Immature natural killer cell (primary cell): ENCODE data around the gene MYO1F. TPM values are rescaled to one million over a fixed set of nuclear protein-coding genes. Genes with fewer than 3 reads are reported as not detected.

Experiments used
- DNase-seq, 3 donors: peaks; one replicate each; pipeline ENCODE4 v3.0.0; 2022; ENCODE audit warnings: mixed read lengths in 1 of 3
- H3K27ac Mint-ChIP-seq, 6 donors: one replicate each; pipeline ENCODE4 v1.8.0; 2020; ENCODE audit warnings: mixed read lengths in 6 of 6, mild to moderate bottlenecking in 5 of 6, inconsistent platforms in 4 of 6, moderate library complexity in 3 of 6
- H3K27me3 Mint-ChIP-seq, 3 donors: one replicate each; pipeline ENCODE4 v1.8.0; 2020 to 2021; ENCODE audit warnings: low read depth in 3 of 3, mild to moderate bottlenecking in 3 of 3, mixed read lengths in 3 of 3, moderate library complexity in 3 of 3, inconsistent platforms in 1 of 3
- H3K36me3 Mint-ChIP-seq, 3 donors: one replicate each; pipeline ENCODE4 v1.8.0; 2020; ENCODE audit warnings: mixed read lengths in 3 of 3, inconsistent platforms in 2 of 3, mild to moderate bottlenecking in 2 of 3
- H3K4me1 Mint-ChIP-seq, 2 donors: one replicate each; pipeline ENCODE4 v1.8.0; 2020; ENCODE audit warnings: inconsistent platforms in 2 of 2, mild to moderate bottlenecking in 2 of 2, mixed read lengths in 2 of 2, moderate library complexity in 1 of 2
- H3K4me3 Mint-ChIP-seq, 5 donors: one replicate each; pipeline ENCODE4 v1.8.0; 2020; ENCODE audit warnings: mild to moderate bottlenecking in 5 of 5, mixed read lengths in 5 of 5, inconsistent platforms in 3 of 5, moderate library complexity in 3 of 5
- H3K9me3 Mint-ChIP-seq, 6 donors: one replicate each; pipeline ENCODE4 v1.8.0; 2020; ENCODE audit warnings: mild to moderate bottlenecking in 6 of 6, mixed read lengths in 6 of 6, inconsistent platforms in 4 of 6, moderate library complexity in 3 of 6
- polyA plus RNA-seq, 3 donors: library from polyadenylated mRNA; unstranded; fragments of 300-500 nt; fragmentation: Illumina TruSeq; gene quantifications; one replicate each; pipeline ENCODE4 v1.2.3, GENCODE V29; 2021

MYO1F gene
- polyA plus RNA-seq, 3 donors from 2014 or later = 104 to 340 (median 110) TPM

- Mint-ChIP-seq H3K9me3 (no peaks in the 10 kb centered on the region), H3K4me1 (peaks cover 14 to 16% of the 10 kb centered on the region in 2 donors), H3K27ac (no peak overlapping the region), H3K36me3 (peaks cover 0 to 40% (median 9%) of the 10 kb centered on the region in 3 donors), H3K27me3 (peaks cover 0 to 4% (median 4%) of the 10 kb centered on the region in 3 donors), H3K4me3 (no peak overlapping the region)
- no peak for DNase-seq
Measured at GRCh38 chr19:8544168-8544567, 33.1 kb downstream of the MYO1F start.

GRCh38 chr19:8539621-8540149, 37.6 kb downstream of the MYO1F start:
- Mint-ChIP-seq H3K36me3 (peaks cover 5 to 41% (median 17%) of the 10 kb centered on the region in 3 donors), H3K27me3 (peaks cover 1 to 12% (median 7%) of the 10 kb centered on the region in 3 donors), H3K9me3 (no peaks in the 10 kb centered on the region), H3K27ac (peak overlapping the region in 5 of 6 donors; percentile 53 to 75 (median 66)), H3K4me3 (no peak overlapping the region), H3K4me1 (peaks cover 0 to 3% of the 10 kb centered on the region in 2 donors)
- no peak for DNase-seq

DNA sequence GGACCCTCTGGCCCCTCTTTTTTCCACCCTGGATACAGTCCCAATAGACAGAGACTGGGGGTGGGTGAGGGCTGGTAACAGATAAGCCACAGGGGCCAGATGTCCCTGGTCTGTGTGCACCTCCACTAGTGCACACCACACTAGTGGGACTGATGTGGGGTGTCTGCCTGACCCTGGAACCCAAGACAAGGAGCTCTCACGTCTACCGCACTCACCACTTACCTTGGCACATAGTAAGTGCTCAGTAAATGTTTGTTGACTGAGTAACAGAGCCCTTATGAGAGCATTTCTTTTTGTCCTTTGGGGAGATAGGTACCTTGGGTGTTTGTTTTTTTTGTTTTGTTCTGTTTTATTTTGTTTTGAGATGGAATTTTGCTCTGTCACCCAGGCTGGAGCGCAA, 40.1 kb downstream of the MYO1F start:
- Mint-ChIP-seq H3K36me3 (peaks cover 10 to 43% (median 22%) of the 10 kb centered on the region in 3 donors), H3K27ac (peak overlapping the region; percentile 39 to 62 (median 50)), H3K9me3 (no peaks in the 10 kb centered on the region), H3K4me3 (no peak overlapping the region), H3K27me3 (peaks cover 1 to 14% (median 10%) of the 10 kb centered on the region in 3 donors), H3K4me1 (peaks cover 0 to 2% of the 10 kb centered on the region in 2 donors)
- DNase-seq = no peak

- Mint-ChIP-seq H3K4me3 (no peak overlapping the region), H3K9me3 (no peaks in the 10 kb centered on the region), H3K4me1 (peaks cover 0 to 2% of the 10 kb centered on the region in 2 donors), H3K36me3 (peaks cover 11 to 47% (median 24%) of the 10 kb centered on the region in 3 donors), H3K27ac (peak overlapping the region in 3 of 6 donors; percentile 41 to 72 (median 60)), H3K27me3 (peaks cover 1 to 19% (median 10%) of the 10 kb centered on the region in 3 donors)
- DNase-seq = no peak
Measured at GRCh38 chr19:8536282-8536681, 41.0 kb downstream of the MYO1F start.

GRCh38 chr19:8532225-8532624, 45.0 kb downstream of the MYO1F start:
- Mint-ChIP-seq H3K36me3 (peaks cover 29 to 51% (median 43%) of the 10 kb centered on the region in 3 donors), H3K4me3 (no peak overlapping the region)

DNA sequence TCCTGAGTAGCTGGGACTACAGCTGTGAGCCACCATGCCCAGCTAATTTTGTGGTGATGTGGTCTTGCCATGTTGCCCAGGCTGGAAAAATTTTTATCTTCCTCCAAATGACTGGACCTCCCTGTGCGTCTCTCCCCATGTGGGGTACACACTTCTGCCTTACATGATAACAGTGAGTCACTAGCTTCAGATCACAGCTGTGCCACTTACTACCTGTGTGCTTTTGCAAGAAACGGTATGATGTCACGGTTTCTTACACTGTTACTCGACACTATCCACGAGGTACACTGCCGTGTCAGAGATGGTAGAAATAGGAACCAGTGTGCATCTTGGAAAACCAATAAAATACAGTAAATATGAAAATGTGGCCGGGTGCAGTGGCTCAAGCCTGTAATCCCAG, 45.8 kb downstream of the MYO1F start:
- H3K27ac Mint-ChIP-seq = peak overlapping the region in 4 of 6 donors; percentile 22 to 74 (median 56)
- peaks cover 0 to 7% of the 10 kb centered on the region in 2 donors for H3K4me1 Mint-ChIP-seq
- peaks cover 34 to 50% (median 45%) of the 10 kb centered on the region in 3 donors for H3K36me3 Mint-ChIP-seq

More at GRCh38 chr19:8532225-8532624, 45.0 kb downstream of the MYO1F start:
- peaks cover 7 to 24% (median 21%) of the 10 kb centered on the region in 3 donors for H3K27me3 Mint-ChIP-seq
- no peak for DNase-seq
- H3K9me3 Mint-ChIP-seq = no peaks in the 10 kb centered on the region
- peak overlapping the region in 5 of 6 donors; percentile 17 to 76 (median 35) for H3K27ac Mint-ChIP-seq
- peaks cover 0 to 2% of the 10 kb centered on the region in 2 donors for H3K4me1 Mint-ChIP-seq

GRCh38 chr19:8530061-8530679, 47.1 kb downstream of the MYO1F start:
- peaks cover 0 to 7% of the 10 kb centered on the region in 2 donors for H3K4me1 Mint-ChIP-seq
- no peak for DNase-seq
- peaks cover 30 to 39% (median 37%) of the 10 kb centered on the region in 3 donors for H3K36me3 Mint-ChIP-seq
- H3K9me3 Mint-ChIP-seq = no peaks in the 10 kb centered on the region
- peak overlapping the region in 4 of 6 donors; percentile 5 to 80 (median 57) for H3K27ac Mint-ChIP-seq
- peaks cover 6 to 24% (median 23%) of the 10 kb centered on the region in 3 donors for H3K27me3 Mint-ChIP-seq
- no peak overlapping the region for H3K4me3 Mint-ChIP-seq

More for the DNA sequence above, 45.8 kb downstream of the MYO1F start:
- no peak for DNase-seq
- Mint-ChIP-seq H3K4me3 (no peak overlapping the region), H3K27me3 (peaks cover 7 to 30% (median 27%) of the 10 kb centered on the region in 3 donors), H3K9me3 (no peaks in the 10 kb centered on the region)

DNA sequence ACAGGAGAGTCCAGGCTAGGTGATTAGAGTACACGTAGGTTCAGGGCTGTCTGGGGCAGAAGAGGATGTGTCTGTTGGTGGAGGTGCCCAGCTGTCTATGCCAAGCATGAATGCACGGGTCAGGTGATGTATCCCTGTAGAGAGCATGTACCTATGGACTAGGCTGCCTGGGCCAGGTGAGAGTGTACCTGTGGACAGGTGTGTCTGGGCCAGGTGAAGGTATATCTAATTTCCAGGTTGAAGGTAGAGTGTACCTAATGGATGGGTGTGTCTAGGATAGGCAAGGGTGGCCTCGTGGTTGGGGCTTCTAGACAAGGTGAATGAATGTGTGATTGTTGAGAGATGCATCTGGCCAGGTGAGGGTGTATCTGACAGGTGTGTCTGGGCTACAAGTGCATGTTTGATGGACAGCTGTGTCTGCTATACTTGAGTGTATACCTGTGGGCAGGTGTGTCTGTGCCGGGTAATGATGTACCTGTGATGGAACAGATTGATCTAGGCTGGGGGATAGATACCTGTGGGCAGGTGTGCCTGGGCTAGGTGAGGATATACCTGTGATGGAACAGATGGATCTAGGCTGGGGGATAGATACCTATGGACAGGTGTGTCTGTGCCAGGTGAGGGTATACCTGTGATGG, 47.8 kb downstream of the MYO1F start:
- Mint-ChIP-seq H3K27ac (peak overlapping the region; percentile 5 to 80 (median 56)), H3K27me3 (peaks cover 6 to 23% (median 22%) of the 10 kb centered on the region in 3 donors), H3K9me3 (no peaks in the 10 kb centered on the region), H3K36me3 (peaks cover 33 to 38% (median 38%) of the 10 kb centered on the region in 3 donors), H3K4me1 (peaks cover 0 to 9% of the 10 kb centered on the region in 2 donors), H3K4me3 (no peak overlapping the region)
- no peak for DNase-seq

GRCh38 chr19:8528500-8528899, 48.7 kb downstream of the MYO1F start:
- H3K4me3 Mint-ChIP-seq = no peak overlapping the region

DNA sequence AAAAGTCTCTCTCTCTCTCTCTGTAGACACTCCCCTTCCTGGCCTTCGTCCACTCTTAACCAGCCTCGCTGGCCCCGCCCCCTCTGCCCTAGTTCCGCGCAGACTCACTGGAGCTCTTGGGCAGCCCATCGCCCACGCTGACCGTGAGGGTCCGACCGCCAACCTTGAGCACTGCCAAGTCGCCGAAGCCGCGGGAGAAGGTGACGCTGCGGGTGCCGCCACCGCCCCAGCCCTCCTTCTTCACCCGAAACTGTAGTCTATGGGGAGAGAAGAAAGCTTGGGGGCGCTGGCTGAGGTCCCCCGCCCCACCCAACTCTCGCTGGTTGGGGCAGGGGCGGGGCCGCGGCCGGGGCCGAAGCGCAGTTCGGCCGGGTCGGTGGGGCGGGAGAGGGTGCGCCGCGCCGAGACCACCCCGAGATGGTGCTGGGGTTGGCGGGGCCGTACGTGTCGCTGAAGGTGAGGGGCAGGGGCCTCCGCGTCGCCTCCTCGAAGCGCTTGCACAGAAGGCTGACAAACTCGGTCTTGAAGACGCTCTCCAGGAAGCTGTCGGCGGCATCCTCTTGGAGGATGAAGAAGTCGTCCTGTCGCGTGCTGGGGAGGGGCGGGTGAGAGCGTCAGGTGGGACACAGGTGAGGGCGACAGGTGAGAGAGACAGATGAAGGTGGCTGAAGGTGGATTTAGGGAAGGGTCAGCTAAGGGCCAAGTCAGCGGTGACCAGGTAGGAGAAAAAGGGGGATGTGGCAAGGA, 50.7 kb downstream of the MYO1F start:
- Mint-ChIP-seq H3K4me1 (peaks cover 0 to 9% of the 10 kb centered on the region in 2 donors), H3K27ac (peak overlapping the region in 4 of 6 donors; percentile 34 to 78 (median 66)), H3K36me3 (peaks cover 27 to 29% (median 28%) of the 10 kb centered on the region in 3 donors), H3K4me3 (no peak overlapping the region), H3K9me3 (no peaks in the 10 kb centered on the region), H3K27me3 (peaks cover 6 to 24% (median 24%) of the 10 kb centered on the region in 3 donors)
- no peak for DNase-seq

More at GRCh38 chr19:8528500-8528899, 48.7 kb downstream of the MYO1F start:
- Mint-ChIP-seq H3K4me1 (peaks cover 0 to 9% of the 10 kb centered on the region in 2 donors), H3K27ac (peak overlapping the region; percentile 5 to 58 (median 34)), H3K27me3 (peaks cover 6 to 22% (median 21%) of the 10 kb centered on the region in 3 donors), H3K9me3 (no peaks in the 10 kb centered on the region), H3K36me3 (peaks cover 34 to 37% (median 35%) of the 10 kb centered on the region in 3 donors)
- no peak for DNase-seq

GRCh38 chr19:8525401-8525684, 51.9 kb downstream of the MYO1F start:
- H3K36me3 Mint-ChIP-seq = peaks cover 27 to 36% (median 29%) of the 10 kb centered on the region in 3 donors
- H3K4me3 Mint-ChIP-seq = no peak overlapping the region
- peaks cover 7 to 31% (median 28%) of the 10 kb centered on the region in 3 donors for H3K27me3 Mint-ChIP-seq
- peaks cover 0 to 14% of the 10 kb centered on the region in 2 donors for H3K4me1 Mint-ChIP-seq
- no peak for DNase-seq
- H3K27ac Mint-ChIP-seq = no peak overlapping the region
- H3K9me3 Mint-ChIP-seq = no peaks in the 10 kb centered on the region

DNA sequence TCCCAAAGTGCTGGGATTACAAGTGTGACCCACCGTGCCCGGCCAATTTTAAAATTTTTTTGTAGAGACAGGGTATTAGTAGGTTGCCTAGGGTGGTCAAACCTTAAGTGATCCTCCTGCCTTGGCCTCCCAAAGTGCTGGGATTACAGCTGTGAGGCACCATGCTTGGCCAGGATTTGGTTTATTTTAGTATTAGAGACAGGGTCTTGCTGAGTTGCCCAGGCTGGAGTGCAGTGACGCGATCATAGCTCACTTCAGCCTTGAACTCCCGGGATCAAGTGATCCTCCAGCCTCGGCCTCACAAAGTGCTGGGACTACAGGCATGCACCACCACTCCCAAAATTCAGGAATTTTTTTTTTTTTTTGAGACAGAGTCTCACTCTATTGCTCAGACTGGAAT, 57.9 kb downstream of the MYO1F start:
- Mint-ChIP-seq H3K27ac (peak overlapping the region; percentile 31 to 91 (median 68)), H3K36me3 (peaks cover 0 to 11% (median 0%) of the 10 kb centered on the region in 3 donors), H3K4me1 (peaks cover 37 to 50% of the 10 kb centered on the region in 2 donors), H3K9me3 (no peaks in the 10 kb centered on the region), H3K27me3 (peaks cover 16 to 56% (median 50%) of the 10 kb centered on the region in 3 donors), H3K4me3 (peak overlapping the region in 1 of 5 donors; percentile 43)
- no peak for DNase-seq

- DNase-seq = no peak
- H3K36me3 Mint-ChIP-seq = peaks cover 0 to 12% (median 0%) of the 10 kb centered on the region in 3 donors
- peaks cover 46 to 58% of the 10 kb centered on the region in 2 donors for H3K4me1 Mint-ChIP-seq
- no peaks in the 10 kb centered on the region for H3K9me3 Mint-ChIP-seq
- H3K27me3 Mint-ChIP-seq = peaks cover 22 to 64% (median 58%) of the 10 kb centered on the region in 3 donors
- H3K4me3 Mint-ChIP-seq = peak overlapping the region in 4 of 5 donors; percentile 79 to 86 (median 82)
- H3K27ac Mint-ChIP-seq = peak overlapping the region; percentile 90 to 96 (median 92)
Measured at GRCh38 chr19:8518536-8518935, 58.7 kb downstream of the MYO1F start.
